Measurements from ENCODE around the gene KMT2A.

Gene KMT2A

DNA sequence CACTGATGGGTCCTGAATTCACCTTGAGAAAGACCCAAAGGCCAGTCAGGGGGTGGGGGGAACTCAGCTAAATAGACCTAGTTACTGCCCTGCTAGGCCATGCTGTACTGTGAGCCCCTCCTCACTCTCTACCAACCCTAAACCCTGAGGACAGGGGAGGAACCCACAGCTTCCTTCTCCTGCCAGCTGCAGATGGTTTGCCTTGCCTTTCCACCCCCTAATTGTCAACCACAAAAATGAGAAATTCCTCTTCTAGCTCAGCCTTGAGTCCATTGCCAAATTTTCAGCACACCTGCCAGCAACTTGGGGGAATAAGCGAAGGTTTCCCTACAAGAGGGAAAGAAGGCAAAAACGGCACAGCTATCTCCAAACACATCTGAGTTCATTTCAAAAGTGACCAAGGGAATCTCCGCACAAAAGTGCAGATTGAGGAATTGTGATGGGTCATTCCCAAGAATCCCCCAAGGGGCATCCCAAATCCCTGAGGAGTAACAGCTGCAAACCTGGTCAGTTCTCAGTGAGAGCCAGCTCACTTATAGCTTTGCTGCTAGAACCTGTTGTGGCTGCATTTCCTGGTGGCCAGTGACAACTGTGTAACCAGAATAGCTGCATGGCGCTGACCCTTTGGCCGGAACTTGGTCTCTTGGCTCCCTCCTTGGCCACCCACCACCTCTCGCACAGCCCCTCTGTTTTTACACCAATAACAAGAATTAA lies 88.6 kb downstream of the KMT2A start:
- Mint-ChIP-seq H3K4me1 (peaks cover 33% of the 10 kb centered on the region), H3K27ac (peak overlapping the region; percentile 92), H3K27me3 (ENCODE audit: low read depth, poor library complexity) (peaks cover 11% of the 10 kb centered on the region), H3K9me3 (no peaks in the 10 kb centered on the region), H3K4me3 (no peak overlapping the region), H3K36me3 (ENCODE audit: low read depth) (peaks cover 46% of the 10 kb centered on the region)
- DNase-seq, result no peak
- TF ChIP-seq, protein P1, sequence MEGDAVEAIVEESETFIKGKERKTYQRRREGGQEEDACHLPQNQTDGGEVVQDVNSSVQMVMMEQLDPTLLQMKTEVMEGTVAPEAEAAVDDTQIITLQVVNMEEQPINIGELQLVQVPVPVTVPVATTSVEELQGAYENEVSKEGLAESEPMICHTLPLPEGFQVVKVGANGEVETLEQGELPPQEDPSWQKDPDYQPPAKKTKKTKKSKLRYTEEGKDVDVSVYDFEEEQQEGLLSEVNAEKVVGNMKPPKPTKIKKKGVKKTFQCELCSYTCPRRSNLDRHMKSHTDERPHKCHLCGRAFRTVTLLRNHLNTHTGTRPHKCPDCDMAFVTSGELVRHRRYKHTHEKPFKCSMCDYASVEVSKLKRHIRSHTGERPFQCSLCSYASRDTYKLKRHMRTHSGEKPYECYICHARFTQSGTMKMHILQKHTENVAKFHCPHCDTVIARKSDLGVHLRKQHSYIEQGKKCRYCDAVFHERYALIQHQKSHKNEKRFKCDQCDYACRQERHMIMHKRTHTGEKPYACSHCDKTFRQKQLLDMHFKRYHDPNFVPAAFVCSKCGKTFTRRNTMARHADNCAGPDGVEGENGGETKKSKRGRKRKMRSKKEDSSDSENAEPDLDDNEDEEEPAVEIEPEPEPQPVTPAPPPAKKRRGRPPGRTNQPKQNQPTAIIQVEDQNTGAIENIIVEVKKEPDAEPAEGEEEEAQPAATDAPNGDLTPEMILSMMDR (IDR thresholded peaks at IDR 0.05), result no peak

DNA sequence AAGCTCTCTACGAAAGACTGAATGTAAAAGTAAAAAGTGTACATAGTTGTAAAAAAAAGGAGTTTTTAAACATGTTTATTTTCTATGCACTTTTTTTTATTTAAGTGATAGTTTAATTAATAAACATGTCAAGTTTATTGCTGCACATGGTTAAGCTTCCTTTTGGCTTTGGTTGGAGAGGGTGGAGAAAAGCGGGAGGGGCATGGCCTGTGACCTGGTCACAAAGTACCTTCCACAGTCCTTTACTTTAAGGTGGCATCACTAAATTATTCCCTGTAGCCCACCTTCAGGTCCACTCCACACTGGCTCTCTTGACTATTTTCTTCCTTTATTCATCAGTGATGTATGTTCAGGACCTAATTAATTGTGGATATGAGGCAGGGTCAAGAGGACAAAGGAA lies 90.4 kb downstream of the KMT2A start:
- Mint-ChIP-seq H3K27ac (no peak overlapping the region), H3K36me3 (ENCODE audit: low read depth) (peaks cover 35% of the 10 kb centered on the region), H3K4me3 (no peak overlapping the region), H3K9me3 (no peaks in the 10 kb centered on the region), H3K27me3 (ENCODE audit: low read depth, poor library complexity) (peaks cover 12% of the 10 kb centered on the region), H3K4me1 (peaks cover 38% of the 10 kb centered on the region)
- TF ChIP-seq, protein P1 (IDR thresholded peaks at IDR 0.05), result no peak
- no peak for DNase-seq

DNA sequence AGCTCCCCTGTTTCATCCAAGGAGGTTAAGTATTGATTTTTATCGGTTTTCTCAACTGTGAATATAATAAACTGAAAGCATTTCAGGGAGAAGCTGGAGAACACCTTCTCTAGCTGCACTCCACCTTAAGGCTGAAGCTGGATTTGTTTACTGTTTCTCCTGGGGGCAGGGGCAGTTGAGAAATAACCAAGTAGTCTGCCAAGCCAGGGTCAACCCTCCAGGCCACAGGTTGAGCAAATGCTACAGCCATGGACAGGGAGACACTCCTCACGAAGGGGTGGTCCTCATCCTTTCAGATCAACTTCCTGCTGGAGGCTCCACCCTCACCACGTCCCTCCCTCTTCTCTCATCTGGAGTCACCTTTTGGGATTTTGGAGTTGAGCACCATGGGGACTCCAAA lies 90.8 kb downstream of the KMT2A start, which contains the start of gene TTC36:
TTC36 (plus strand) TSS at position 366 of the 400 bp plus-strand sequence; CDS start at position 387, 21 bp downstream.
- no peak for DNase-seq
- Mint-ChIP-seq H3K9me3 (no peaks in the 10 kb centered on the region), H3K27me3 (ENCODE audit: low read depth, poor library complexity) (peaks cover 12% of the 10 kb centered on the region), H3K4me3 (no peak within 1 kb of the TSS), H3K36me3 (ENCODE audit: low read depth) (peaks cover 30% of the 10 kb centered on the region), H3K4me1 (peaks cover 42% of the 10 kb centered on the region), H3K27ac (peak within 1 kb of the TSS; percentile 16)
- TF ChIP-seq, protein P1 (IDR thresholded peaks at IDR 0.05), result no peak

DNA sequence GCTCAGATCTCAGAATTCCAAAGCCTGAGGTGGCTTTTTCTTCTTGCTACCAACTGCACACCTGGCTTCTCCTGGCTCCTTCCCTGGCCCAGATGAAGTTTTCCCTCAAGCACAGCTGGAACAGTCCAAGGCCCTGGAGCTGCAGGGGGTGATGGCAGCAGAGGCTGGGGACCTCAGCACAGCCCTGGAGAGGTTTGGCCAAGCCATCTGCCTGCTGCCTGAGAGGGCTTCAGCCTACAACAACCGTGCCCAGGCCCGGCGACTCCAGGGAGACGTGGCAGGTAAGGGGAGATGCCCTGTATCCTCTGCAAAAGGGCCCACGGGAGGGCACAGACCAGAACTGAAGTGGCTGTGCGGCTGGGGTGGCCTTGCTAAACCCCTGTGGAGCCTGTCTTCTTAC lies 92.2 kb downstream of the KMT2A start:
- no peak overlapping the region for H3K27ac Mint-ChIP-seq
- peaks cover 36% of the 10 kb centered on the region for H3K4me1 Mint-ChIP-seq
- peaks cover 12% of the 10 kb centered on the region for H3K27me3 Mint-ChIP-seq (ENCODE audit: low read depth, poor library complexity)
- no peak overlapping the region for H3K4me3 Mint-ChIP-seq
- no peaks in the 10 kb centered on the region for H3K9me3 Mint-ChIP-seq
- TF ChIP-seq, protein P1 (IDR thresholded peaks at IDR 0.05), result no peak
- no peak for DNase-seq
- H3K36me3 Mint-ChIP-seq (ENCODE audit: low read depth), result peaks cover 22% of the 10 kb centered on the region

DNA sequence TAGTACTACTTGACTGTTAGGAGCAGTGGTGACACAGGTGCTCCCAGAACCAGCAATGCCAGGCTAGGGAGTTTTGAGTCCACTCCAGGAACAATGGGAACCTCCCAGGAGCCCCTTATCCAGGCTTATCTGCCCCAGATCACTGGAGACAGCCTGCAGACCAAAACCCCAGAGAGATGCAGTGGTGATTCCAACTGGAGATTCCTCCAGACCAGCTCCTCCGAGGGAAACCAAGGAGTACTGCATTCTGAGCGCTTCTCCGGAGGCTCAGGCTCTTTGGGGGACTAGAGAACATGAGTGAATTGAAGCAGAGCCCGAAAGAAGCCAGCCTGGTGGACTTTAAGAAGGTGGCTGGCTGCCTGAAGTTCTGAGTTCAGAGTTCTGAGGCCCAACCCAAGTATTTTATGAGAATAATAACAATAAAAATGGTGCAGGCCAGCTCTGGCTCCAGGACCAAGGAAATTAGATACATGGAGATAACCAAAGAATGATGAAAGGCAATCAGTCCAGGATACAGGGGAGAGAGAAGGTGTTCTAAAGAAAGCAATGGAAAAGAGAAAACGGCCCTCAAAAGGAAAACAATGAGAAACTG lies 93.4 kb downstream of the KMT2A start:
- H3K36me3 Mint-ChIP-seq (ENCODE audit: low read depth), result peaks cover 13% of the 10 kb centered on the region
- peaks cover 12% of the 10 kb centered on the region for H3K27me3 Mint-ChIP-seq (ENCODE audit: low read depth, poor library complexity)
- no peaks in the 10 kb centered on the region for H3K9me3 Mint-ChIP-seq
- H3K4me3 Mint-ChIP-seq, result peak overlapping the region; percentile 83
- peaks cover 36% of the 10 kb centered on the region for H3K4me1 Mint-ChIP-seq
- no peak overlapping the region for H3K27ac Mint-ChIP-seq
- no peak for DNase-seq
- TF ChIP-seq, protein P1 (IDR thresholded peaks at IDR 0.05), result no peak

All from nephron progenitor cell (in vitro differentiated cells).